Activated B cell treated with CpG ODN at 0.5 μM for 24 hours (primary cell): Measurements from ENCODE around the gene CDC20. TPM values are rescaled to one million over a fixed set of nuclear protein-coding genes. Genes with fewer than 3 reads are reported as not detected.

ENCODE experiments used
- ATAC-seq: fragments of 200-7000 bp; cut with Tn5 transposase; one replicate; pipeline ENCODE4 v1.10.0; 2021; ENCODE audit warnings: low read depth, mild to moderate bottlenecking, moderate library complexity
- CTCF ChIA-PET: fragments of 350-600 bp; sonication (Branson Sonifier 250); formaldehyde crosslinking; loops from one replicate; lab custom pipeline; 2021; ENCODE audit warnings: antibody characterized with exemption; lab: Charles Lee
- POLR2A ChIA-PET: fragments of 350-600 bp; sonication (Branson Sonifier 250); formaldehyde crosslinking; loops from one replicate; lab custom pipeline; 2021; ENCODE audit warnings: antibody characterized with exemption; lab: Charles Lee
- DNase-seq: peaks from one replicate; pipeline ENCODE4 v3.0.0; 2022
- H3K27ac Mint-ChIP-seq: one replicate; pipeline ENCODE4 v1.8.0; 2020; ENCODE audit warnings: mixed read lengths
- H3K27me3 Mint-ChIP-seq: one replicate; pipeline ENCODE4 v1.8.0; 2021; ENCODE audit warnings: mixed read lengths
- H3K36me3 Mint-ChIP-seq: one replicate; pipeline ENCODE4 v1.8.0; 2021; ENCODE audit warnings: low read depth, mixed read lengths
- H3K4me1 Mint-ChIP-seq: one replicate; pipeline ENCODE4 v1.8.0; 2021; ENCODE audit warnings: mixed read lengths
- H3K4me3 Mint-ChIP-seq: one replicate; pipeline ENCODE4 v1.8.0; 2020; ENCODE audit warnings: mild to moderate bottlenecking, mixed read lengths
- H3K9me3 Mint-ChIP-seq: one replicate; pipeline ENCODE4 v1.8.0; 2020; ENCODE audit warnings: mixed read lengths
- CTCF ChIP-seq: fragments of 200-600 bp; IDR thresholded peaks from one replicate; pipeline ENCODE4 v1.8.0; 2022; ENCODE audit warnings: antibody characterized with exemption, mild to moderate bottlenecking
- intact Hi-C: fragments of 100-400 bp; cut with micrococcal nuclease; formaldehyde crosslinking; loops from one replicate; pipeline ENCODE4 v1.15.1; 2024
- total RNA-seq: library from RNA; stranded (reverse); gene quantifications from 2 replicates; pipeline ENCODE4 v1.2.3, GENCODE V29; 2022

The CDC20 gene
- total RNA-seq, 1 donor from 2014 or later = 4.2 TPM

GRCh38 chr1:43329995-43330751 lies 28.6 kb upstream of the CDC20 start:
- CTCF ChIA-PET = no interaction called here
- intact Hi-C loops = no loop called here
- POLR2A ChIA-PET = no interaction called here
- no peak for TF ChIP-seq CTCF
- Mint-ChIP-seq H3K9me3 (peaks cover 11% of the 10 kb centered on the region), H3K4me1 (no peaks in the 10 kb centered on the region), H3K27ac (no peak overlapping the region), H3K4me3 (no peak overlapping the region), H3K27me3 (no peaks in the 10 kb centered on the region), H3K36me3 (no peaks in the 10 kb centered on the region)
- ATAC-seq (no peak), DNase-seq (no peak)

GRCh38 chr1:43331688-43332087 lies 27.1 kb upstream of the CDC20 start:
- Mint-ChIP-seq H3K4me1 (no peaks in the 10 kb centered on the region), H3K27ac (no peak overlapping the region), H3K9me3 (peaks cover 5% of the 10 kb centered on the region), H3K4me3 (no peak overlapping the region), H3K27me3 (no peaks in the 10 kb centered on the region), H3K36me3 (no peaks in the 10 kb centered on the region)
- ATAC-seq = no peak
- intact Hi-C loops = no loop called here
- no peak for DNase-seq
- ChIA-PET CTCF (no interaction called here), POLR2A (no interaction called here)
- no peak for TF ChIP-seq CTCF

- peaks cover 3% of the 10 kb centered on the region for H3K27me3 Mint-ChIP-seq
- POLR2A ChIA-PET = no interaction called here
- no peak for TF ChIP-seq CTCF
These were observed 24.2 kb upstream of the CDC20 start for GRCh38 chr1:43334453-43335205.

GRCh38 chr1:43337588-43337987 lies 21.2 kb upstream of the CDC20 start, which contains the start of gene MPL:
MPL (plus strand) TSS chr1:43337818; CDS start chr1:43337849, 31 bp downstream.
- Mint-ChIP-seq H3K27me3 (peaks cover 3% of the 10 kb centered on the region), H3K27ac (no peak within 1 kb of the TSS), H3K4me1 (no peaks in the 10 kb centered on the region), H3K36me3 (no peaks in the 10 kb centered on the region), H3K9me3 (no peaks in the 10 kb centered on the region), H3K4me3 (no peak within 1 kb of the TSS)
- TF ChIP-seq CTCF = no peak
- no peak for DNase-seq
- ChIA-PET CTCF (no interaction called here), POLR2A (no interaction called here)
- intact Hi-C loops = no loop called here
- ATAC-seq = no peak

More at GRCh38 chr1:43334453-43335205, 24.2 kb upstream of the CDC20 start:
- Mint-ChIP-seq H3K27ac (no peak overlapping the region), H3K4me3 (no peak overlapping the region), H3K36me3 (no peaks in the 10 kb centered on the region), H3K9me3 (no peaks in the 10 kb centered on the region), H3K4me1 (no peaks in the 10 kb centered on the region)
- DNase-seq = no peak
- intact Hi-C loops = no loop called here
- no peak for ATAC-seq
- CTCF ChIA-PET = no interaction called here

- no peaks in the 10 kb centered on the region for H3K9me3 Mint-ChIP-seq
- H3K27ac Mint-ChIP-seq = no peak overlapping the region
- no peak overlapping the region for H3K4me3 Mint-ChIP-seq
- peaks cover 3% of the 10 kb centered on the region for H3K27me3 Mint-ChIP-seq
- H3K36me3 Mint-ChIP-seq = no peaks in the 10 kb centered on the region
- no peak for TF ChIP-seq CTCF
- CTCF ChIA-PET = no interaction called here
- no peak for ATAC-seq
- intact Hi-C loops = no loop called here
- no peak for DNase-seq
- H3K4me1 Mint-ChIP-seq = no peaks in the 10 kb centered on the region
- POLR2A ChIA-PET = no interaction called here
These were observed 20.8 kb upstream of the CDC20 start for GRCh38 chr1:43338001-43338400.
